22Rv1 (cell line): Measurements from ENCODE around the gene VSTM4.

Source experiments
- H3K27ac ChIP-seq: fragments of 450-650 bp; 2 replicates; pipeline ENCODE4 v1.5.1; 2017
- CTCF ChIP-seq: fragments of 450-650 bp; IDR thresholded peaks from 2 replicates; pipeline ENCODE4 v1.5.1; 2017; ENCODE audit warnings: mild to moderate bottlenecking
- ZFX ChIP-seq: fragments of 450-650 bp; IDR thresholded peaks from 2 replicates; pipeline ENCODE4 v1.6.1; 2017; ENCODE audit warnings: antibody characterized with exemption, borderline replicate concordance

VSTM4 gene

GRCh38 chr10:49082766-49083165 is 32.6 kb downstream of the VSTM4 start:
- TF ChIP-seq CTCF (no peak), ZFX (no peak)

GRCh38 chr10:49081547-49082275 is 33.6 kb downstream of the VSTM4 start:
- TF ChIP-seq ZFX (no peak), CTCF (no peak)
- H3K27ac ChIP-seq: no peak overlapping the region

More at GRCh38 chr10:49082766-49083165, 32.6 kb downstream of the VSTM4 start:
- H3K27ac ChIP-seq: no peak overlapping the region

GRCh38 chr10:49080965-49081364 is 34.4 kb downstream of the VSTM4 start:
- no peak overlapping the region for H3K27ac ChIP-seq
- TF ChIP-seq CTCF: no peak
- no peak for TF ChIP-seq ZFX

- H3K27ac ChIP-seq: no peak overlapping the region
- no peak for TF ChIP-seq ZFX
- no peak for TF ChIP-seq CTCF
These were observed 35.3 kb downstream of the VSTM4 start for GRCh38 chr10:49080071-49080470.

GRCh38 chr10:49079499-49079898 is 35.8 kb downstream of the VSTM4 start:
- TF ChIP-seq ZFX: no peak
- TF ChIP-seq CTCF: no peak
- no peak overlapping the region for H3K27ac ChIP-seq

- TF ChIP-seq ZFX: no peak
- TF ChIP-seq CTCF: no peak
- H3K27ac ChIP-seq: no peak overlapping the region
These were observed 36.2 kb downstream of the VSTM4 start for GRCh38 chr10:49079072-49079471.

- no peak overlapping the region for H3K27ac ChIP-seq
- TF ChIP-seq ZFX: no peak
- no peak for TF ChIP-seq CTCF
These were observed 36.9 kb downstream of the VSTM4 start for GRCh38 chr10:49078433-49078832.
